ENCODE data around the gene TRPM4.

DNA sequence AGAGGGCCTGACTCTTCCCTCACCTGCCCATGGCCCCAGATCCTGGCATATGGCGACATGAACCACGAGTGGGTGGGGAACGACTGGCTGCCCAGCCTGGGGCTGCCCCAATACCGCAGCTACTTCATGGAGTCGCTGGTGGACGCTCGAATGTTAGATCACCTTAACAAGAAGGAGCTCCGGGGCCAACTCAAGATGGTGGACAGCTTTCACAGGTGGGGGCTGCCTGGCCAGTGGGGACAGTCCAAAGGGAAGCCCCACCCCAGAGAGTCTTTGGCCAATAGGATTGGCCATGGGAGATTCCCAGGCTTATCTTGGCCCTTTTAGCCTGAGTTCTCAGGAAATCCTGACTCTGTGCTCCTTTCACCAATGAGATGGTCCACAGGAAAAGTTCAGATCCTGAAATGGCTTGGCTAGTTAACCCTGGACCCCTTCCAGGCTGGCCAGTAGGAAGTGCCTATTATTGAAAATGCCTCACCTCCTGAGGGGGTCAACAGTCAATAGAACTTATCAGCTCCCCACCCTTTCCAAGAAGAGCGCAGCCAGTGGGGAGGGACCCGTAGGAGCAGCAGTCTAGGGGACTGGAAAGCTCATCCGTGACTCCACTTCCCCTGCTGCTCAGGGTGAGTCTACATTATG is 9.4 kb upstream of the TRPM4 start:
- no peak for TF ChIP-seq CTCF (IDR thresholded peaks at IDR 0.05)
- no peak for TF ChIP-seq POLR2A (IDR thresholded peaks at IDR 0.05)
- TF ChIP-seq EP300 (IDR thresholded peaks at IDR 0.05), result no peak
- TF ChIP-seq POLR2AphosphoS5 (IDR thresholded peaks at IDR 0.05), result no peak

All from upper lobe of left lung (tissue), 4 donors.